Thymus (tissue), 11 donors: ENCODE data around the gene CREB3L1. TPM values are rescaled to one million over a fixed set of nuclear protein-coding genes. Genes with fewer than 3 reads are reported as not detected.

ENCODE experiments used
- DNase-seq, 9 donors: peaks; one replicate each; pipeline ENCODE4 v3.0.0-alpha.2; 2013; ENCODE audit warnings: low spot score in 9 of 9, low read depth in 6 of 9, missing footprints in 1 of 9
- H3K27ac ChIP-seq, 2 donors: one replicate each; pipeline ENCODE4 v1.5.1; 2013; ENCODE audit warnings: control low read depth in 1 of 2, low read depth in 1 of 2, low read length in 1 of 2, mild to moderate bottlenecking in 1 of 2, moderate library complexity in 1 of 2
- H3K27me3 ChIP-seq, 2 donors: one replicate each; pipeline ENCODE4 v1.5.1; 2013; ENCODE audit warnings: low read length in 1 of 2; ENCODE audit not compliant: control insufficient read depth in 2 of 2, insufficient read depth in 1 of 2
- H3K36me3 ChIP-seq, 2 donors: one replicate each; pipeline ENCODE4 v1.5.1; 2013; ENCODE audit warnings: low read length in 1 of 2, mild to moderate bottlenecking in 1 of 2, moderate library complexity in 1 of 2; ENCODE audit not compliant: control insufficient read depth in 2 of 2, insufficient read depth in 2 of 2
- H3K4me1 ChIP-seq, 2 donors: one replicate each; pipeline ENCODE4 v1.5.1; 2013; ENCODE audit warnings: low read length in 2 of 2; ENCODE audit not compliant: control insufficient read depth in 2 of 2, insufficient read depth in 2 of 2
- H3K4me3 ChIP-seq, 2 donors: one replicate each; pipeline ENCODE4 v1.5.1; 2013; ENCODE audit warnings: low read length in 2 of 2, control low read depth in 1 of 2, mild to moderate bottlenecking in 1 of 2
- H3K9me3 ChIP-seq, 2 donors: one replicate each; pipeline ENCODE4 v1.5.1; 2013; ENCODE audit warnings: low read length in 1 of 2, mild to moderate bottlenecking in 1 of 2; ENCODE audit not compliant: control insufficient read depth in 2 of 2, insufficient read depth in 1 of 2
- WGBS: extraction: QIAGEN DNeasy Blood & Tissue Kit; methylation state at CpG from one replicate; pipeline ENCODE4 v1.1.7; 2013; 5-methylcytosine and 5-hydroxymethylcytosine counted together
- polyA plus RNA-seq: library from polyadenylated mRNA; stranded (reverse); fragments of 200-250 nt; gene quantifications from one replicate; pipeline ENCODE4 v1.2.3, GENCODE V29; 2013
- total RNA-seq: library from RNA; stranded (reverse); fragments of 120-200 nt; gene quantifications from one replicate; pipeline ENCODE4 v1.2.4, GENCODE V29; 2013
- donor health status: healthy.

Gene CREB3L1
- total and polyA plus RNA-seq, 2 donors = 1.3 to 2.2 TPM

- 99% methylated on average over 5 of the region's 5 CpGs for WGBS
- Histone ChIP-seq H3K4me3 (no peak overlapping the region), H3K27me3 (no peaks in the 10 kb centered on the region), H3K4me1 (peaks cover 0 to 29% of the 10 kb centered on the region in 2 donors), H3K9me3 (peaks cover 0 to 5% of the 10 kb centered on the region in 2 donors), H3K27ac (no peak overlapping the region), H3K36me3 (no peaks in the 10 kb centered on the region)
- no peak for DNase-seq
Measured at GRCh38 chr11:46306296-46306853, 28.9 kb downstream of the CREB3L1 start.

- Histone ChIP-seq H3K27ac (no peak overlapping the region), H3K27me3 (no peaks in the 10 kb centered on the region), H3K36me3 (no peaks in the 10 kb centered on the region), H3K4me3 (no peak overlapping the region), H3K9me3 (peaks cover 0 to 5% of the 10 kb centered on the region in 2 donors), H3K4me1 (peaks cover 0 to 29% of the 10 kb centered on the region in 2 donors)
- WGBS = 90% methylated on average over 3 of the region's 3 CpGs
- no peak for DNase-seq
Measured at GRCh38 chr11:46307369-46307768, 29.9 kb downstream of the CREB3L1 start.

- no peak overlapping the region for H3K4me3 ChIP-seq
- H3K36me3 ChIP-seq = no peaks in the 10 kb centered on the region
- 51% methylated on average over 14 of the region's 14 CpGs for WGBS
- H3K27ac ChIP-seq = no peak overlapping the region
- no peak for DNase-seq
- peaks cover 0 to 5% of the 10 kb centered on the region in 2 donors for H3K9me3 ChIP-seq
- peaks cover 0 to 29% of the 10 kb centered on the region in 2 donors for H3K4me1 ChIP-seq
- H3K27me3 ChIP-seq = no peaks in the 10 kb centered on the region
Measured at GRCh38 chr11:46307785-46308341, 30.4 kb downstream of the CREB3L1 start.

GRCh38 chr11:46308631-46309419 lies 31.4 kb downstream of the CREB3L1 start:
- Histone ChIP-seq H3K9me3 (peaks cover 0 to 5% of the 10 kb centered on the region in 2 donors), H3K4me1 (peaks cover 0 to 29% of the 10 kb centered on the region in 2 donors), H3K36me3 (no peaks in the 10 kb centered on the region), H3K27ac (no peak overlapping the region), H3K27me3 (no peaks in the 10 kb centered on the region), H3K4me3 (no peak overlapping the region)
- WGBS = 45% methylated on average over 12 of the region's 12 CpGs
- DNase-seq = peak in 3 of 9 donors; percentile 53 to 66 (median 65)

- H3K9me3 ChIP-seq = peaks cover 0 to 5% of the 10 kb centered on the region in 2 donors
- H3K27me3 ChIP-seq = no peaks in the 10 kb centered on the region
- peaks cover 0 to 29% of the 10 kb centered on the region in 2 donors for H3K4me1 ChIP-seq
- 46% methylated on average over 4 of the region's 4 CpGs for WGBS
- no peak overlapping the region for H3K27ac ChIP-seq
- H3K36me3 ChIP-seq = no peaks in the 10 kb centered on the region
- no peak for DNase-seq
- no peak overlapping the region for H3K4me3 ChIP-seq
Measured at GRCh38 chr11:46309814-46310259, 32.4 kb downstream of the CREB3L1 start.

- H3K4me3 ChIP-seq = no peak overlapping the region
- peaks cover 0 to 16% of the 10 kb centered on the region in 2 donors for H3K4me1 ChIP-seq
- no peaks in the 10 kb centered on the region for H3K9me3 ChIP-seq
- no peak overlapping the region for H3K27ac ChIP-seq
- DNase-seq = peak in 5 of 9 donors; percentile 56 to 80 (median 66)
- WGBS = 60% methylated on average over 16 of the region's 16 CpGs
- no peaks in the 10 kb centered on the region for H3K36me3 ChIP-seq
- no peaks in the 10 kb centered on the region for H3K27me3 ChIP-seq
Measured at GRCh38 chr11:46315033-46315738, 37.7 kb downstream of the CREB3L1 start.

- H3K27ac ChIP-seq = no peak overlapping the region
- H3K4me3 ChIP-seq = no peak overlapping the region
- peaks cover 0 to 16% of the 10 kb centered on the region in 2 donors for H3K4me1 ChIP-seq
- WGBS = 91% methylated on average over 12 of the region's 12 CpGs
- no peak for DNase-seq
- no peaks in the 10 kb centered on the region for H3K27me3 ChIP-seq
- no peaks in the 10 kb centered on the region for H3K36me3 ChIP-seq
- no peaks in the 10 kb centered on the region for H3K9me3 ChIP-seq
Measured at GRCh38 chr11:46315783-46316563, 38.5 kb downstream of the CREB3L1 start.

GRCh38 chr11:46319074-46319453 lies 41.6 kb downstream of the CREB3L1 start:
- DNase-seq = no peak
- Histone ChIP-seq H3K27me3 (no peaks in the 10 kb centered on the region), H3K4me3 (no peak overlapping the region), H3K27ac (peak overlapping the region in 1 of 2 donors; percentile 33), H3K9me3 (no peaks in the 10 kb centered on the region), H3K36me3 (no peaks in the 10 kb centered on the region), H3K4me1 (peaks cover 0 to 16% of the 10 kb centered on the region in 2 donors)
- 97% methylated on average over 5 of the region's 5 CpGs for WGBS
